ENCODE measurements around the gene SVEP1. TPM values are rescaled to one million over a fixed set of nuclear protein-coding genes. Genes with fewer than 3 reads are reported as not detected.
"Not testable (repeated sequence)": the region's sequence is repeated elsewhere in the genome, so short reads cannot be mapped to it uniquely, and the experiment has no call there.

Gene SVEP1
- total RNA-seq, 4 donors from 2014 or later = 13.9 to 26.8 (median 17.4) TPM

GRCh38 chr9:110622368-110622767 lies 42.8 kb upstream of the SVEP1 start:
- Histone ChIP-seq H3K36me3 (no peaks in the 10 kb centered on the region), H3K9me3 (no peaks in the 10 kb centered on the region), H3K4me1 (no peaks in the 10 kb centered on the region), H3K4me3 (no peak overlapping the region), H3K27me3 (no peaks in the 10 kb centered on the region), H3K27ac (no peak overlapping the region)
- 50 to 57% methylated on average over 2 of the region's 2 CpGs for whole genome bisulfite sequencing, 2 donors (ENCODE audit: low coverage in 1 of 2)
- in situ Hi-C loops (cut with MboI; ENCODE audit: low pct_ligation_motif_present in 1 of 4, low pct_unique_long_range_greater_than_20kb in 1 of 4, low sequenced_read_pairs in 3 of 4) (loop anchor here (10.0 to 25.0 kb wide), 3 partner anchors 185 to 438 kb away; no protein-coding TSS in a partner anchor), intact Hi-C loops (cut with DNase I; ENCODE audit: low total_unique reads) (loop anchor here (10.0 kb wide), 1 partner anchor 438 kb away; no protein-coding TSS in a partner anchor)
- TF ChIP-seq CTCF (IDR thresholded peaks at IDR 0.05) = no peak
- TF ChIP-seq EP300 (IDR thresholded peaks at IDR 0.05; ENCODE audit: low read depth) = no peak
- DNase-seq = no peak

- no peaks in the 10 kb centered on the region for H3K36me3 ChIP-seq
- H3K4me3 ChIP-seq = no peak overlapping the region
- H3K27me3 ChIP-seq = no peaks in the 10 kb centered on the region
- no peak overlapping the region for H3K27ac ChIP-seq
- intact Hi-C loops (cut with DNase I; ENCODE audit: low total_unique reads) (loop anchor here (10.0 kb wide), 1 partner anchor 436 kb away; no protein-coding TSS in a partner anchor), in situ Hi-C loops (cut with MboI; ENCODE audit: low pct_ligation_motif_present in 1 of 4, low pct_unique_long_range_greater_than_20kb in 1 of 4, low sequenced_read_pairs in 3 of 4) (loop anchor here (10.0 to 25.0 kb wide), 3 partner anchors 183 to 436 kb away; no protein-coding TSS in a partner anchor)
- H3K4me1 ChIP-seq = no peaks in the 10 kb centered on the region
- no peak for DNase-seq
- no peak for TF ChIP-seq POLR2A (IDR thresholded peaks at IDR 0.05)
- TF ChIP-seq CTCF (IDR thresholded peaks at IDR 0.05) = no peak
- TF ChIP-seq EP300 (IDR thresholded peaks at IDR 0.05; ENCODE audit: low read depth) = no peak
- TF ChIP-seq POLR2AphosphoS5 (IDR thresholded peaks at IDR 0.05) = no peak
- WGBS, 2 donors (ENCODE audit: low coverage in 1 of 2) = 47 to 53% methylated on average over 3 of the region's 3 CpGs
- no peaks in the 10 kb centered on the region for H3K9me3 ChIP-seq
Observed at GRCh38 chr9:110620726-110621125, 41.2 kb upstream of the SVEP1 start.

GRCh38 chr9:110619831-110620230 lies 40.3 kb upstream of the SVEP1 start:
- Histone ChIP-seq H3K36me3 (no peaks in the 10 kb centered on the region), H3K4me1 (no peaks in the 10 kb centered on the region), H3K9me3 (no peaks in the 10 kb centered on the region), H3K27ac (no peak overlapping the region), H3K4me3 (no peak overlapping the region), H3K27me3 (no peaks in the 10 kb centered on the region)
- in situ Hi-C loops (cut with MboI; ENCODE audit: low pct_ligation_motif_present in 1 of 4, low pct_unique_long_range_greater_than_20kb in 1 of 4, low sequenced_read_pairs in 3 of 4) = loop anchor here (10.0 to 25.0 kb wide), 3 partner anchors 183 to 435 kb away; no protein-coding TSS in a partner anchor
- no peak for DNase-seq
- intact Hi-C loops (cut with DNase I; ENCODE audit: low total_unique reads) = loop anchor here (10.0 kb wide), 1 partner anchor 435 kb away; no protein-coding TSS in a partner anchor
- TF ChIP-seq POLR2A (IDR thresholded peaks at IDR 0.05) (no peak), CTCF (IDR thresholded peaks at IDR 0.05) (no peak), EP300 (IDR thresholded peaks at IDR 0.05; ENCODE audit: low read depth) (no peak), POLR2AphosphoS5 (IDR thresholded peaks at IDR 0.05) (no peak)

- Histone ChIP-seq H3K27me3 (no peaks in the 10 kb centered on the region), H3K4me1 (no peaks in the 10 kb centered on the region), H3K27ac (no peak overlapping the region), H3K9me3 (no peaks in the 10 kb centered on the region), H3K4me3 (no peak overlapping the region), H3K36me3 (no peaks in the 10 kb centered on the region)
- intact Hi-C loops (cut with DNase I; ENCODE audit: low total_unique reads) (no loop called here), in situ Hi-C loops (cut with MboI; ENCODE audit: low pct_ligation_motif_present in 1 of 4, low pct_unique_long_range_greater_than_20kb in 1 of 4, low sequenced_read_pairs in 3 of 4) (loop anchor here in 3 of 4 donors (25.0 kb wide), 2 partner anchors 178 to 428 kb away; no protein-coding TSS in a partner anchor)
- DNase-seq = no peak
- WGBS, 2 donors (ENCODE audit: low coverage in 1 of 2) = 80 to 90% methylated on average over 2 to 4 of the region's 4 CpGs
- TF ChIP-seq POLR2AphosphoS5 (IDR thresholded peaks at IDR 0.05) (no peak), EP300 (IDR thresholded peaks at IDR 0.05; ENCODE audit: low read depth) (no peak), POLR2A (IDR thresholded peaks at IDR 0.05) (no peak), CTCF (IDR thresholded peaks at IDR 0.05) (no peak)
Observed at GRCh38 chr9:110615498-110615897, 36.0 kb upstream of the SVEP1 start.

GRCh38 chr9:110614576-110614975 lies 35.0 kb upstream of the SVEP1 start:
- H3K9me3 ChIP-seq; H3K4me1 ChIP-seq; H3K27ac ChIP-seq; H3K36me3 ChIP-seq; DNase-seq; H3K4me3 ChIP-seq; intact Hi-C loops (cut with DNase I; ENCODE audit: low total_unique reads); H3K27me3 ChIP-seq: not testable (repeated sequence)
- in situ Hi-C loops (cut with MboI; ENCODE audit: low pct_ligation_motif_present in 1 of 4, low pct_unique_long_range_greater_than_20kb in 1 of 4, low sequenced_read_pairs in 3 of 4) = loop anchor here in 3 of 4 donors (25.0 kb wide), 2 partner anchors 177 to 427 kb away; no protein-coding TSS in a partner anchor
- 79% methylated on average over 8 of the region's 8 CpGs for WGBS, 2 donors (ENCODE audit: low coverage in 1 of 2)
